ENCODE results near the gene EXD3. TPM values are rescaled to one million over a fixed set of nuclear protein-coding genes. Genes with fewer than 3 reads are reported as not detected.

The EXD3 gene
- total RNA-seq, 8 experiments from 2014 or later: 3.2 to 14.8 (median 9.6) TPM

- in situ Hi-C loops (cut with MboI; ENCODE audit: low pct_unique_long_range_greater_than_20kb in 2 of 9, low sequenced_read_pairs in 9 of 9, unreplicated experiment in 9 of 9): no loop called here
- ATAC-seq (replicated peaks in 6 of 8): no peak
- Histone ChIP-seq H3K27ac (no peak overlapping the region), H3K4me3 (no peak overlapping the region), H3K4me1 (replicated peaks in 1 of 2) (peaks cover 15 to 17% of the 10 kb centered on the region in 2 donors)
- 65 to 100% (median 95%) methylated on average over 1 to 6 of the region's 11 CpGs; no CpG with 5 or more reads in 1 of the 10 experiments for WGBS, 10 experiments
These were observed 47.5 kb downstream of the EXD3 start for GRCh38 chr9:137375321-137376058.

GRCh38 chr9:137374131-137374845, 48.7 kb downstream of the EXD3 start:
- WGBS, 10 experiments: 85 to 100% (median 95%) methylated on average over 2 to 9 of the region's 37 CpGs; no CpG with 5 or more reads in 3 of the 10 experiments
- no peak for ATAC-seq (replicated peaks in 6 of 8)
- H3K4me3 ChIP-seq: no peak overlapping the region
- H3K27ac ChIP-seq: no peak overlapping the region
- in situ Hi-C loops (cut with MboI; ENCODE audit: low pct_unique_long_range_greater_than_20kb in 2 of 9, low sequenced_read_pairs in 9 of 9, unreplicated experiment in 9 of 9): no loop called here
- peaks cover 27 to 29% of the 10 kb centered on the region in 2 donors for H3K4me1 ChIP-seq (replicated peaks in 1 of 2)

GRCh38 chr9:137373611-137373980, 49.4 kb downstream of the EXD3 start:
- WGBS, 10 experiments: 64 to 100% (median 90%) methylated on average over 1 to 13 of the region's 16 CpGs; no CpG with 5 or more reads in 4 of the 10 experiments
- in situ Hi-C loops (cut with MboI; ENCODE audit: low pct_unique_long_range_greater_than_20kb in 2 of 9, low sequenced_read_pairs in 9 of 9, unreplicated experiment in 9 of 9): no loop called here
- H3K4me1 ChIP-seq (replicated peaks in 1 of 2): peaks cover 32 to 34% of the 10 kb centered on the region in 2 donors
- H3K27ac ChIP-seq: no peak overlapping the region
- no peak overlapping the region for H3K4me3 ChIP-seq
- ATAC-seq (replicated peaks in 6 of 8): no peak

- Histone ChIP-seq H3K27ac (no peak overlapping the region), H3K4me1 (replicated peaks in 1 of 2) (peaks cover 38 to 40% of the 10 kb centered on the region in 2 donors), H3K4me3 (no peak overlapping the region)
- in situ Hi-C loops (cut with MboI; ENCODE audit: low pct_unique_long_range_greater_than_20kb in 2 of 9, low sequenced_read_pairs in 9 of 9, unreplicated experiment in 9 of 9): no loop called here
- ATAC-seq (replicated peaks in 6 of 8): no peak
- WGBS, 10 experiments: 39 to 60% methylated on average over 2 to 8 of the region's 37 CpGs; no CpG with 5 or more reads in 8 of the 10 experiments
These were observed 50.0 kb downstream of the EXD3 start for GRCh38 chr9:137372693-137373610.

- in situ Hi-C loops (cut with MboI; ENCODE audit: low pct_unique_long_range_greater_than_20kb in 2 of 9, low sequenced_read_pairs in 9 of 9, unreplicated experiment in 9 of 9): no loop called here
- ATAC-seq (replicated peaks in 6 of 8): no peak
- Histone ChIP-seq H3K4me1 (replicated peaks in 1 of 2) (peaks cover 40 to 44% of the 10 kb centered on the region in 2 donors), H3K4me3 (no peak overlapping the region), H3K27ac (peak overlapping the region; percentile 80 to 89)
- 100% methylated on average over 1 of the region's 25 CpGs; no CpG with 5 or more reads in 8 of the 10 experiments for WGBS, 10 experiments
These were observed 50.9 kb downstream of the EXD3 start for GRCh38 chr9:137371946-137372651.

- ATAC-seq (replicated peaks in 6 of 8): no peak
- peak overlapping the region; percentile 80 to 89 for H3K27ac ChIP-seq
- no CpG with 5 or more reads among the region's 16 CpGs for WGBS, 10 experiments
- no peak overlapping the region for H3K4me3 ChIP-seq
- peaks cover 40 to 44% of the 10 kb centered on the region in 2 donors for H3K4me1 ChIP-seq (replicated peaks in 1 of 2)
- in situ Hi-C loops (cut with MboI; ENCODE audit: low pct_unique_long_range_greater_than_20kb in 2 of 9, low sequenced_read_pairs in 9 of 9, unreplicated experiment in 9 of 9): no loop called here
These were observed 51.4 kb downstream of the EXD3 start for GRCh38 chr9:137371521-137371941.

- peak overlapping the region; percentile 80 to 89 for H3K27ac ChIP-seq
- in situ Hi-C loops (cut with MboI; ENCODE audit: low pct_unique_long_range_greater_than_20kb in 2 of 9, low sequenced_read_pairs in 9 of 9, unreplicated experiment in 9 of 9): no loop called here
- peak in 5 of 8 experiments; percentile 79 to 88 (median 86) for ATAC-seq (replicated peaks in 6 of 8)
- peaks cover 40 to 44% of the 10 kb centered on the region in 2 donors for H3K4me1 ChIP-seq (replicated peaks in 1 of 2)
- no peak overlapping the region for H3K4me3 ChIP-seq
- WGBS, 10 experiments: 0 to 100% (median 20%) methylated on average over 1 to 10 of the region's 52 CpGs; no CpG with 5 or more reads in 1 of the 10 experiments
These were observed 52.0 kb downstream of the EXD3 start for GRCh38 chr9:137370865-137371520.

GRCh38 chr9:137369911-137370764, 52.8 kb downstream of the EXD3 start:
- Histone ChIP-seq H3K4me1 (replicated peaks in 1 of 2) (peaks cover 40 to 44% of the 10 kb centered on the region in 2 donors), H3K4me3 (no peak overlapping the region), H3K27ac (peak overlapping the region; percentile 80 to 89)
- 0 to 80% (median 23%) methylated on average over 1 to 9 of the region's 20 CpGs; no CpG with 5 or more reads in 3 of the 10 experiments for WGBS, 10 experiments
- peak in 6 of 8 experiments; percentile 45 to 60 (median 57) for ATAC-seq (replicated peaks in 6 of 8)
- in situ Hi-C loops (cut with MboI; ENCODE audit: low pct_unique_long_range_greater_than_20kb in 2 of 9, low sequenced_read_pairs in 9 of 9, unreplicated experiment in 9 of 9): no loop called here

- 86 to 100% (median 95%) methylated on average over 2 to 7 of the region's 36 CpGs; no CpG with 5 or more reads in 7 of the 10 experiments for WGBS, 10 experiments
These were observed 53.7 kb downstream of the EXD3 start for GRCh38 chr9:137369061-137369787.

GRCh38 chr9:137368431-137369035, 54.4 kb downstream of the EXD3 start:
- in situ Hi-C loops (cut with MboI; ENCODE audit: low pct_unique_long_range_greater_than_20kb in 2 of 9, low sequenced_read_pairs in 9 of 9, unreplicated experiment in 9 of 9): no loop called here
- H3K4me3 ChIP-seq: no peak overlapping the region
- WGBS, 10 experiments: 87% methylated on average over 3 to 20 of the region's 51 CpGs; no CpG with 5 or more reads in 8 of the 10 experiments
- H3K4me1 ChIP-seq (replicated peaks in 1 of 2): peaks cover 40 to 44% of the 10 kb centered on the region in 2 donors
- ATAC-seq (replicated peaks in 6 of 8): no peak
- H3K27ac ChIP-seq: peak overlapping the region; percentile 12 to 33

More at GRCh38 chr9:137369061-137369787, 53.7 kb downstream of the EXD3 start:
- no peak overlapping the region for H3K4me3 ChIP-seq
- ATAC-seq (replicated peaks in 6 of 8): no peak
- in situ Hi-C loops (cut with MboI; ENCODE audit: low pct_unique_long_range_greater_than_20kb in 2 of 9, low sequenced_read_pairs in 9 of 9, unreplicated experiment in 9 of 9): no loop called here
- H3K27ac ChIP-seq: peak overlapping the region; percentile 80 to 89
- H3K4me1 ChIP-seq (replicated peaks in 1 of 2): peaks cover 40 to 44% of the 10 kb centered on the region in 2 donors

Measured in motor neuron (in vitro differentiated cells).